Measurements from ENCODE around the gene POLR2A. TPM values are rescaled to one million over a fixed set of nuclear protein-coding genes. Genes with fewer than 3 reads are reported as not detected.

POLR2A gene
- total RNA-seq, 4 donors from 2014 or later = 93.9 to 120 (median 110) TPM

- no peak for DNase-seq (ENCODE audit: low spot score in 2 of 2)
- WGBS, 2 donors = 7 to 21% methylated on average over 8 to 12 of the region's 12 CpGs
- intact Hi-C loops (cut with DNase I; ENCODE audit: low total_unique reads) = no loop called here
- TF ChIP-seq CTCF (IDR thresholded peaks at IDR 0.05) (no peak), POLR2A (IDR thresholded peaks at IDR 0.05) (no peak)
- no peak overlapping the region for H3K4me3 ChIP-seq (ENCODE audit: low read depth, poor library complexity, severe bottlenecking)
These were observed 43.4 kb upstream of the POLR2A start for GRCh38 chr17:7440834-7441195.

GRCh38 chr17:7441266-7441665, 42.9 kb upstream of the POLR2A start:
- H3K4me3 ChIP-seq (ENCODE audit: low read depth, poor library complexity, severe bottlenecking) = no peak overlapping the region
- TF ChIP-seq CTCF (IDR thresholded peaks at IDR 0.05) (no peak), POLR2A (IDR thresholded peaks at IDR 0.05) (no peak)
- WGBS, 2 donors = 59 to 63% methylated on average over 7 of the region's 7 CpGs
- no peak for DNase-seq (ENCODE audit: low spot score in 2 of 2)
- intact Hi-C loops (cut with DNase I; ENCODE audit: low total_unique reads) = no loop called here

GRCh38 chr17:7442142-7442541, 42.0 kb upstream of the POLR2A start:
- 92 to 97% methylated on average over 2 of the region's 2 CpGs for WGBS, 2 donors
- no peak for DNase-seq (ENCODE audit: low spot score in 2 of 2)
- H3K4me3 ChIP-seq (ENCODE audit: low read depth, poor library complexity, severe bottlenecking) = no peak overlapping the region
- intact Hi-C loops (cut with DNase I; ENCODE audit: low total_unique reads) = no loop called here
- TF ChIP-seq POLR2A (IDR thresholded peaks at IDR 0.05) = no peak
- TF ChIP-seq CTCF (IDR thresholded peaks at IDR 0.05) = no peak

- intact Hi-C loops (cut with DNase I; ENCODE audit: low total_unique reads) = no loop called here
- WGBS, 2 donors = 67 to 79% methylated on average over 7 of the region's 7 CpGs
- peak in 1 of 2 donors; percentile 82 for DNase-seq (ENCODE audit: low spot score in 2 of 2)
- no peak overlapping the region for H3K4me3 ChIP-seq (ENCODE audit: low read depth, poor library complexity, severe bottlenecking)
- TF ChIP-seq POLR2A (IDR thresholded peaks at IDR 0.05) (no peak), CTCF (IDR thresholded peaks at IDR 0.05) (no peak)
These were observed 40.4 kb upstream of the POLR2A start for GRCh38 chr17:7443499-7444485.

- peak; percentile 64 to 93 for DNase-seq (ENCODE audit: low spot score in 2 of 2)
- intact Hi-C loops (cut with DNase I; ENCODE audit: low total_unique reads) = no loop called here
- TF ChIP-seq CTCF (IDR thresholded peaks at IDR 0.05) (no peak), POLR2A (IDR thresholded peaks at IDR 0.05) (no peak)
- peak within 1 kb of the TSS; percentile 6 for H3K4me3 ChIP-seq (ENCODE audit: low read depth, poor library complexity, severe bottlenecking)
- 8 to 15% methylated on average over 24 to 34 of the region's 51 CpGs for WGBS, 2 donors
These were observed 39.2 kb upstream of the POLR2A start, which contains the start of gene CHRNB1 for GRCh38 chr17:7444682-7445618. CHRNB1 (plus strand) TSS chr17:7445061; CDS start chr17:7445128, 67 bp downstream.
